ENCODE data around the gene SH3PXD2A. TPM values are rescaled to one million over a fixed set of nuclear protein-coding genes. Genes with fewer than 3 reads are reported as not detected.

Gene SH3PXD2A
- total and polyA plus RNA-seq, 2 experiments from 2014 or later, result 1.8 to 5.0 TPM

DNA sequence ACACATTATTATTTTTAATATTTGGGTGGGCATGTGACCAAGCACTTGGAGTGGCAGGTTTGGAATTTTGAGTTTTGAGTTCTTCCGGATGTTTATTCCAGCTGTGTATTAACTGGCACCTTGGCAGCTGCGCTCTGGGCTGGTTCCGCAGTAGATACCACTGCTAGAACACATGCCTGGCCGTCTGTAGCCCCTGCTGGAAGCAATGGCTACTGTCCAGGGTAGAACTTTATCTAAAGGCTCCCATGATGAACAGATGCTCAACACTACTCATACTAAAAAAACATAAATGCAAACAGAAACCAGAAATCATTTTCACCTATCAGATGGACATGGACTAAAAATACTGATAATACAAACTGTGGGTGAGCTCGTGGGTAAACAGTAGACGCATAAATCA lies 19.4 kb upstream of the SH3PXD2A start (continued):
- TF ChIP-seq, protein P1, sequence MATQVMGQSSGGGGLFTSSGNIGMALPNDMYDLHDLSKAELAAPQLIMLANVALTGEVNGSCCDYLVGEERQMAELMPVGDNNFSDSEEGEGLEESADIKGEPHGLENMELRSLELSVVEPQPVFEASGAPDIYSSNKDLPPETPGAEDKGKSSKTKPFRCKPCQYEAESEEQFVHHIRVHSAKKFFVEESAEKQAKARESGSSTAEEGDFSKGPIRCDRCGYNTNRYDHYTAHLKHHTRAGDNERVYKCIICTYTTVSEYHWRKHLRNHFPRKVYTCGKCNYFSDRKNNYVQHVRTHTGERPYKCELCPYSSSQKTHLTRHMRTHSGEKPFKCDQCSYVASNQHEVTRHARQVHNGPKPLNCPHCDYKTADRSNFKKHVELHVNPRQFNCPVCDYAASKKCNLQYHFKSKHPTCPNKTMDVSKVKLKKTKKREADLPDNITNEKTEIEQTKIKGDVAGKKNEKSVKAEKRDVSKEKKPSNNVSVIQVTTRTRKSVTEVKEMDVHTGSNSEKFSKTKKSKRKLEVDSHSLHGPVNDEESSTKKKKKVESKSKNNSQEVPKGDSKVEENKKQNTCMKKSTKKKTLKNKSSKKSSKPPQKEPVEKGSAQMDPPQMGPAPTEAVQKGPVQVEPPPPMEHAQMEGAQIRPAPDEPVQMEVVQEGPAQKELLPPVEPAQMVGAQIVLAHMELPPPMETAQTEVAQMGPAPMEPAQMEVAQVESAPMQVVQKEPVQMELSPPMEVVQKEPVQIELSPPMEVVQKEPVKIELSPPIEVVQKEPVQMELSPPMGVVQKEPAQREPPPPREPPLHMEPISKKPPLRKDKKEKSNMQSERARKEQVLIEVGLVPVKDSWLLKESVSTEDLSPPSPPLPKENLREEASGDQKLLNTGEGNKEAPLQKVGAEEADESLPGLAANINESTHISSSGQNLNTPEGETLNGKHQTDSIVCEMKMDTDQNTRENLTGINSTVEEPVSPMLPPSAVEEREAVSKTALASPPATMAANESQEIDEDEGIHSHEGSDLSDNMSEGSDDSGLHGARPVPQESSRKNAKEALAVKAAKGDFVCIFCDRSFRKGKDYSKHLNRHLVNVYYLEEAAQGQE (IDR thresholded peaks at IDR 0.05; ENCODE audit: unreplicated experiment), result no peak

DNA sequence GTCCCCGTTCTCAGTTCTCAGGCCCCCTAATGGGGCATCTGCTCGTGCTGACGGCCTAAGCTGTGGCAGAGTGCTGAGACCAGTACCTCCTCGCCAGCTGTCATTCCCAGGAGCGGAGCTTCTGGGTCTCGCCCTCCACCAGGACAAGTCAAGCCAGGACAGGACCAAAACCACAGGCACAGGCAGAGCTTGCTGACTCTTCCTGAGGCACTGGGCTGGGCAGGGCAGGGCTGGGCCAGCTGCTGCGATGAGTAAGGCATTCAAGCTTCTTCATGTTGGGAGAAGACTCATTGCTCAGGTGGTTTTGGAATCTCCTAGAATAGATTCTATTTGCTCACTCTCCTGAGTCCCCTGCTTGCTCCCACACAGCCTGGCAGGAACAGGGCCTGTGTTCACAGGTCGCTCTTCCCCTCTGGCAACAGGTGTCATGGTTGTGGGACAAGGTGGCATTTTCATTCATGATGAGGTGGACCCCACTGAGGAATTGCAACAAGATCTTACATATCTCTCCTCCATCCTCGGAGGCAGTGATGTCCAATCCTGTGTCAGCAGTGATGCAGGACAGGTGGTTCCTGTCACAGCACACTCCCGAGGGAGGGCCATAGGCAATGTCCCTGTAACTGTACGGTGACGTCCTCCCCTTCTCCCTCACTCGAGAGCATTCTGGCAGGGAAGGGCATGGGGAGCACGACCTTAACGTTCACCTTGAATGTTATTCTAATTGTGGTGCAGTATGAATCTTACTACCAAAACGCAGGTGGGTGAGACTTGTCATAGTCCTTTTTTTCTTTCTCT lies 17.0 kb upstream of the SH3PXD2A start:
- Histone ChIP-seq H3K36me3 (ENCODE audit: insufficient read depth) (no peaks in the 10 kb centered on the region), H4K20me1 (replicated peaks; ENCODE audit: insufficient read depth) (no peaks in the 10 kb centered on the region), H3K4me3 (no peak overlapping the region), H3K27ac (ENCODE audit: low read depth) (no peak overlapping the region), H3K79me2 (replicated peaks; ENCODE audit: insufficient read depth) (no peaks in the 10 kb centered on the region), H3K4me1 (ENCODE audit: insufficient read depth) (no peaks in the 10 kb centered on the region), H3F3A (replicated peaks; ENCODE audit: low read depth) (no peaks in the 10 kb centered on the region), H3K4me2 (no peak overlapping the region), H2AFZ (no peak overlapping the region), H3K27me3 (ENCODE audit: insufficient read depth) (no peaks in the 10 kb centered on the region), H3K9me2 (ENCODE audit: insufficient read depth) (no peaks in the 10 kb centered on the region)
- Mint-ChIP-seq H3K36me3 (ENCODE audit: low read depth) (no peaks in the 10 kb centered on the region), H3K4me1 (peaks cover 16% of the 10 kb centered on the region), H3K4me3 (no peak overlapping the region), H3K27ac (no peak overlapping the region; the same call in 1 of the 2 replicates), H3K9me3 (no peaks in the 10 kb centered on the region), H3K27me3 (ENCODE audit: insufficient read depth, low read depth, poor library complexity) (peaks cover 4% of the 10 kb centered on the region)
- ATAC-seq (no peak), DNase-seq (ENCODE audit: low spot score) (no peak)
- TF ChIP-seq ZNF114 (CRISPR knock-in tag; IDR thresholded peaks at IDR 0.05) (no peak), NANOG (IDR thresholded peaks at IDR 0.05; ENCODE audit: borderline replicate concordance) (no peak), STAT1 (IDR thresholded peaks at IDR 0.05; ENCODE audit: unreplicated experiment) (no peak), JUNB (IDR thresholded peaks at IDR 0.05; ENCODE audit: unreplicated experiment) (no peak), ZNF331 (CRISPR knock-in tag; IDR thresholded peaks at IDR 0.05; ENCODE audit: low read depth) (no peak), EZH2phosphoT487 (IDR thresholded peaks at IDR 0.05; ENCODE audit: unreplicated experiment) (no peak), POLR2AphosphoS5 (IDR thresholded peaks at IDR 0.05; ENCODE audit: low read depth) (no peak), EZH2 (IDR thresholded peaks at IDR 0.05; ENCODE audit: low read depth, unreplicated experiment) (no peak)
- TF ChIP-seq, protein P2, sequence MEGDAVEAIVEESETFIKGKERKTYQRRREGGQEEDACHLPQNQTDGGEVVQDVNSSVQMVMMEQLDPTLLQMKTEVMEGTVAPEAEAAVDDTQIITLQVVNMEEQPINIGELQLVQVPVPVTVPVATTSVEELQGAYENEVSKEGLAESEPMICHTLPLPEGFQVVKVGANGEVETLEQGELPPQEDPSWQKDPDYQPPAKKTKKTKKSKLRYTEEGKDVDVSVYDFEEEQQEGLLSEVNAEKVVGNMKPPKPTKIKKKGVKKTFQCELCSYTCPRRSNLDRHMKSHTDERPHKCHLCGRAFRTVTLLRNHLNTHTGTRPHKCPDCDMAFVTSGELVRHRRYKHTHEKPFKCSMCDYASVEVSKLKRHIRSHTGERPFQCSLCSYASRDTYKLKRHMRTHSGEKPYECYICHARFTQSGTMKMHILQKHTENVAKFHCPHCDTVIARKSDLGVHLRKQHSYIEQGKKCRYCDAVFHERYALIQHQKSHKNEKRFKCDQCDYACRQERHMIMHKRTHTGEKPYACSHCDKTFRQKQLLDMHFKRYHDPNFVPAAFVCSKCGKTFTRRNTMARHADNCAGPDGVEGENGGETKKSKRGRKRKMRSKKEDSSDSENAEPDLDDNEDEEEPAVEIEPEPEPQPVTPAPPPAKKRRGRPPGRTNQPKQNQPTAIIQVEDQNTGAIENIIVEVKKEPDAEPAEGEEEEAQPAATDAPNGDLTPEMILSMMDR (conservative IDR thresholded peaks at IDR 0.05; ENCODE audit: low read depth in 2 of 2), result no peak
- TF ChIP-seq, protein P3, sequence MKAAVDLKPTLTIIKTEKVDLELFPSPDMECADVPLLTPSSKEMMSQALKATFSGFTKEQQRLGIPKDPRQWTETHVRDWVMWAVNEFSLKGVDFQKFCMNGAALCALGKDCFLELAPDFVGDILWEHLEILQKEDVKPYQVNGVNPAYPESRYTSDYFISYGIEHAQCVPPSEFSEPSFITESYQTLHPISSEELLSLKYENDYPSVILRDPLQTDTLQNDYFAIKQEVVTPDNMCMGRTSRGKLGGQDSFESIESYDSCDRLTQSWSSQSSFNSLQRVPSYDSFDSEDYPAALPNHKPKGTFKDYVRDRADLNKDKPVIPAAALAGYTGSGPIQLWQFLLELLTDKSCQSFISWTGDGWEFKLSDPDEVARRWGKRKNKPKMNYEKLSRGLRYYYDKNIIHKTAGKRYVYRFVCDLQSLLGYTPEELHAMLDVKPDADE (IDR thresholded peaks at IDR 0.05), result no peak
- TF ChIP-seq, protein P4, sequence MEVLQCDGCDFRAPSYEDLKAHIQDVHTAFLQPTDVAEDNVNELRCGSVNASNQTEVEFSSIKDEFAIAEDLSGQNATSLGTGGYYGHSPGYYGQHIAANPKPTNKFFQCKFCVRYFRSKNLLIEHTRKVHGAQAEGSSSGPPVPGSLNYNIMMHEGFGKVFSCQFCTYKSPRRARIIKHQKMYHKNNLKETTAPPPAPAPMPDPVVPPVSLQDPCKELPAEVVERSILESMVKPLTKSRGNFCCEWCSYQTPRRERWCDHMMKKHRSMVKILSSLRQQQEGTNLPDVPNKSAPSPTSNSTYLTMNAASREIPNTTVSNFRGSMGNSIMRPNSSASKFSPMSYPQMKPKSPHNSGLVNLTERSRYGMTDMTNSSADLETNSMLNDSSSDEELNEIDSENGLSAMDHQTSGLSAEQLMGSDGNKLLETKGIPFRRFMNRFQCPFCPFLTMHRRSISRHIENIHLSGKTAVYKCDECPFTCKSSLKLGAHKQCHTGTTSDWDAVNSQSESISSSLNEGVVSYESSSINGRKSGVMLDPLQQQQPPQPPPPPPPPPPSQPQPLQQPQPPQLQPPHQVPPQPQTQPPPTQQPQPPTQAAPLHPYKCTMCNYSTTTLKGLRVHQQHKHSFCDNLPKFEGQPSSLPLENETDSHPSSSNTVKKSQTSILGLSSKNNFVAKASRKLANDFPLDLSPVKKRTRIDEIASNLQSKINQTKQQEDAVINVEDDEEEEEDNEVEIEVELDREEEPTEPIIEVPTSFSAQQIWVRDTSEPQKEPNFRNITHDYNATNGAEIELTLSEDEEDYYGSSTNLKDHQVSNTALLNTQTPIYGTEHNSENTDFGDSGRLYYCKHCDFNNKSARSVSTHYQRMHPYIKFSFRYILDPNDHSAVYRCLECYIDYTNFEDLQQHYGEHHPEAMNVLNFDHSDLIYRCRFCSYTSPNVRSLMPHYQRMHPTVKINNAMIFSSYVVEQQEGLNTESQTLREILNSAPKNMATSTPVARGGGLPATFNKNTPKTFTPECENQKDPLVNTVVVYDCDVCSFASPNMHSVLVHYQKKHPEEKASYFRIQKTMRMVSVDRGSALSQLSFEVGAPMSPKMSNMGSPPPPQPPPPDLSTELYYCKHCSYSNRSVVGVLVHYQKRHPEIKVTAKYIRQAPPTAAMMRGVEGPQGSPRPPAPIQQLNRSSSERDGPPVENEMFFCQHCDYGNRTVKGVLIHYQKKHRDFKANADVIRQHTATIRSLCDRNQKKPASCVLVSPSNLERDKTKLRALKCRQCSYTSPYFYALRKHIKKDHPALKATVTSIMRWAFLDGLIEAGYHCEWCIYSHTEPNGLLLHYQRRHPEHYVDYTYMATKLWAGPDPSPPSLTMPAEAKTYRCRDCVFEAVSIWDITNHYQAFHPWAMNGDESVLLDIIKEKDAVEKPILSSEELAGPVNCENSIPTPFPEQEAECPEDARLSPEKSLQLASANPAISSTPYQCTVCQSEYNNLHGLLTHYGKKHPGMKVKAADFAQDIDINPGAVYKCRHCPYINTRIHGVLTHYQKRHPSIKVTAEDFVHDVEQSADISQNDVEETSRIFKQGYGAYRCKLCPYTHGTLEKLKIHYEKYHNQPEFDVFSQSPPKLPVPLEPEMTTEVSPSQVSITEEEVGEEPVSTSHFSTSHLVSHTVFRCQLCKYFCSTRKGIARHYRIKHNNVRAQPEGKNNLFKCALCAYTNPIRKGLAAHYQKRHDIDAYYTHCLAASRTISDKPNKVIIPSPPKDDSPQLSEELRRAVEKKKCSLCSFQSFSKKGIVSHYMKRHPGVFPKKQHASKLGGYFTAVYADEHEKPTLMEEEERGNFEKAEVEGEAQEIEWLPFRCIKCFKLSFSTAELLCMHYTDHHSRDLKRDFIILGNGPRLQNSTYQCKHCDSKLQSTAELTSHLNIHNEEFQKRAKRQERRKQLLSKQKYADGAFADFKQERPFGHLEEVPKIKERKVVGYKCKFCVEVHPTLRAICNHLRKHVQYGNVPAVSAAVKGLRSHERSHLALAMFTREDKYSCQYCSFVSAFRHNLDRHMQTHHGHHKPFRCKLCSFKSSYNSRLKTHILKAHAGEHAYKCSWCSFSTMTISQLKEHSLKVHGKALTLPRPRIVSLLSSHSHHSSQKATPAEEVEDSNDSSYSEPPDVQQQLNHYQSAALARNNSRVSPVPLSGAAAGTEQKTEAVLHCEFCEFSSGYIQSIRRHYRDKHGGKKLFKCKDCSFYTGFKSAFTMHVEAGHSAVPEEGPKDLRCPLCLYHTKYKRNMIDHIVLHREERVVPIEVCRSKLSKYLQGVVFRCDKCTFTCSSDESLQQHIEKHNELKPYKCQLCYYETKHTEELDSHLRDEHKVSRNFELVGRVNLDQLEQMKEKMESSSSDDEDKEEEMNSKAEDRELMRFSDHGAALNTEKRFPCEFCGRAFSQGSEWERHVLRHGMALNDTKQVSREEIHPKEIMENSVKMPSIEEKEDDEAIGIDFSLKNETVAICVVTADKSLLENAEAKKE (CRISPR knock-in tag; IDR thresholded peaks at IDR 0.05), result no peak
